SJCRH30 (cell line): ENCODE results near the gene CARD14. TPM values are rescaled to one million over a fixed set of nuclear protein-coding genes. Genes with fewer than 3 reads are reported as not detected.
A peak's percentile ranks its signal among the peaks of the same experiment; 100 is the strongest.
"Not testable (repeated sequence)": the region's sequence is repeated elsewhere in the genome, so short reads cannot be mapped to it uniquely, and the experiment has no call there.

Source experiments
- DNase-seq, 2 experiments: peaks; one replicate each; pipeline ENCODE4 v3.0.0-alpha.2; 2015 to 2020
- H3K27ac ChIP-seq: fragments of 250-450 bp; sonication (Bioruptor Pico); 2 replicates; pipeline ENCODE4 v1.5.1; 2020; ENCODE audit warnings: mild to moderate bottlenecking, moderate library complexity
- H3K27me3 ChIP-seq: fragments of 250-450 bp; sonication (Bioruptor Pico); 2 replicates; pipeline ENCODE4 v1.5.1; 2020; ENCODE audit warnings: mild to moderate bottlenecking, moderate library complexity
- H3K36me3 ChIP-seq: fragments of 250-450 bp; sonication (Bioruptor Pico); 2 replicates; pipeline ENCODE4 v1.5.1; 2020; ENCODE audit warnings: mild to moderate bottlenecking, moderate library complexity
- H3K4me1 ChIP-seq: fragments of 250-450 bp; sonication (Bioruptor Pico); 2 replicates; pipeline ENCODE4 v1.5.1; 2020; ENCODE audit warnings: mild to moderate bottlenecking, moderate library complexity
- H3K4me3 ChIP-seq: fragments of 250-450 bp; sonication (Bioruptor Pico); 2 replicates; pipeline ENCODE4 v1.5.1; 2020; ENCODE audit warnings: mild to moderate bottlenecking, moderate library complexity
- H3K9me3 ChIP-seq: fragments of 250-450 bp; sonication (Bioruptor Pico); replicated peaks from 2 replicates; pipeline ENCODE4 v1.5.1; 2020; ENCODE audit warnings: mild to moderate bottlenecking, moderate library complexity
- total RNA-seq: library from RNA; depleted of rRNA; stranded (reverse); fragments of >200 nt; shearing (Covaris generic); gene quantifications from 2 replicates; pipeline ENCODE4 v1.2.3, GENCODE V29; 2014; rRNA removed

CARD14 gene
- total RNA-seq, 1 experiment from 2014 or later = 0.32 TPM

DNA sequence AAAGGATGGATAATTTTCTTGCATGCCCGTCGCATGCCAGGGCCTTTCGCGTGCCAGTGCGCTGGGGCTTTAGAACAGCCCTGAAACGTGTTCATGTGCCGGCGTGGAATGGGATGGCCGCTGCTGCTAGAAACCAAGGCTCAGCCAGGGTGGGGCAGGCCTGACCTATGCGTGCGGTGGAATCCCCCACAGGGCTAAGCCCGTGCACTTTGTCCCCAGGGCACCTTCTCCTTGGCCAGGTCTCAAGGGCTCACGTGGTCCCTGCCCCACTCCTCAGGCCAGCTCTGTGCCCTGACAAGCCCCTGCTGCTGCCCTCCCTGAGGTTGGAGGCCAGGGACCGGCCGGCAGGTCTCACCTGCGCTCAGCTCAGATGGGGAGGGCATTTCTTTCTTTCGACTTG is 77.7 kb downstream of the CARD14 start:
- Histone ChIP-seq H3K36me3 (no peaks in the 10 kb centered on the region), H3K4me3 (no peak overlapping the region), H3K4me1 (no peaks in the 10 kb centered on the region), H3K27me3 (no peaks in the 10 kb centered on the region), H3K9me3 (no peaks in the 10 kb centered on the region), H3K27ac (no peak overlapping the region)
- DNase-seq = no peak

DNA sequence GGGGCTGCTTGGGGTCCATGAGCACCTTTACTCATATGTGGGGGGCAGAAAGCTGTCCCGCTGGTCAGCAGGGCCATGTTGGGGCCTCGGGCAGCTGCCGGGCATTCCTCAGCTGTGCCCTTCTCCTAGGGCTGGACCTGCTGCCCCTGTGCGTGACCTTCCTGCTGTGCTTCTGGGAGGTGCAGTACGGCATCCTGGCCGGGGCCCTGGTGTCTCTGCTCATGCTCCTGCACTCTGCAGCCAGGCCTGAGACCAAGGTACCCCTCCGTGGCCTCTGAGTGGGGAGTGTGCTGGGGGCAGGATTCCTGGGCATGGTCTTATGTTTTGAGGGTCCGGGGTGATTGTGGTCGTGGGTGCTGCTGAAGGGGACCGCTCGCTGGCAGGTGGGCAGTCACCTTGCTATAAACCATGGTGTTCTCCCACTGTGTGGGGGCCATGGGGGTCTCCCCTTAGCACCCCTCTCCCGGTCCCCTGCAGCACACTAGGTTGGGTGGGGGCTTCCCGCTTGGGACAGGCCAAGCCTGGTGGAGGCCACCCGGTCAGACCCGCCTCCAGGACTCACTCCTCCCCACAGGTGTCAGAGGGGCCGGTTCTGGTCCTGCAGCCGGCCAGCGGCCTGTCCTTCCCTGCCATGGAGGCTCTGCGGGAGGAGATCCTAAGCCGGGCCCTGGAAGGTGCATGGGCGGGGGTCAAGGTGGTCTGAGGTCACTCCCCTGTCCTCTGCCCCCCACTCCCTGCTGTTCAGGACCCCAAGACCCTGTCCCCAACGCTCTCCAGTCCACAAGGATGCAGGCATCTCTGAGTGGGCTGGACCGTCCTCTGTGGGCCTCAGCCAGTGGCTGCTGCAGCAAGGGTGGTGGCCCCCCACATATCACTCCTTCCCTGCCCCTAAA is 78.4 kb downstream of the CARD14 start:
- no peaks in the 10 kb centered on the region for H3K9me3 ChIP-seq
- no peak for DNase-seq
- H3K27ac ChIP-seq = no peak overlapping the region
- H3K36me3 ChIP-seq = no peaks in the 10 kb centered on the region
- no peaks in the 10 kb centered on the region for H3K27me3 ChIP-seq
- H3K4me3 ChIP-seq = no peak overlapping the region
- H3K4me1 ChIP-seq = no peaks in the 10 kb centered on the region

DNA sequence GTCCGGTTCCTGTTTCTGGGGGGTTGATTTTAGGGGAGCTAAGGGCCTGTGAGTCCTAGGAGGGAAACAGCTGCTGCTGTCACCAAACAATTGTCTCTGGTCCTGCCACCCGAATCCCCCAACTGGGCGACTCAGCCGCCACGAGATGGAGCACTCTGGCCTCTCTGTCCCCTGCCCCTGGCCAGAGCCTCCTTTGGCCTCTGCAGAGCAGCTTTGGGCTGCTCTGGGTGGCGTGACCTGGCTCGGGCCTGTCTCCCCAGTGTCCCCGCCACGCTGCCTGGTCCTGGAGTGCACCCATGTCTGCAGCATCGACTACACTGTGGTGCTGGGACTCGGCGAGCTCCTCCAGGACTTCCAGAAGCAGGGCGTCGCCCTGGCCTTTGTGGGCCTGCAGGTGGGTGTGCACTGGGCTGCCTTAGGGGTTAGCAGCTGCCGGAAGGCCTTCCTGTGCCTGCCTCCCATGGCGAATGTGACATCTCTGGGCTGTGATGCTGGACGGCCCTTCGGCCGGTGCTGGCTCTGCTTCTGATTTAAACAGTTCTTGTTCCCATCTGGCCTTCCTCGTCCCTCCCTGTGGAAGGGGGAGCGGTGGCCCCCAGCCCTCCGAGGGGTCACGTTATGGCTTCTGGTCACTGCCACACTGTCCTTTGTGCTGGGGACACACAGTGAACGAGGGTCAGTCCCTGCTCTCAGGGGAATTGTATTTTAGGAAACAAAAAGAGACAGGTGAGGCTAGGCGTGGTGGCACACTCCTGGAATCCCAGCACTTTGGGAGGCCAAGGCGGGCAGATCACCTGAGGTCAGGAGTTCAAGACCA is 79.3 kb downstream of the CARD14 start:
- DNase-seq = no peak
- Histone ChIP-seq H3K4me3 (no peak overlapping the region), H3K36me3 (no peaks in the 10 kb centered on the region), H3K27me3 (no peaks in the 10 kb centered on the region), H3K4me1 (no peaks in the 10 kb centered on the region), H3K27ac (no peak overlapping the region), H3K9me3 (no peaks in the 10 kb centered on the region)

DNA sequence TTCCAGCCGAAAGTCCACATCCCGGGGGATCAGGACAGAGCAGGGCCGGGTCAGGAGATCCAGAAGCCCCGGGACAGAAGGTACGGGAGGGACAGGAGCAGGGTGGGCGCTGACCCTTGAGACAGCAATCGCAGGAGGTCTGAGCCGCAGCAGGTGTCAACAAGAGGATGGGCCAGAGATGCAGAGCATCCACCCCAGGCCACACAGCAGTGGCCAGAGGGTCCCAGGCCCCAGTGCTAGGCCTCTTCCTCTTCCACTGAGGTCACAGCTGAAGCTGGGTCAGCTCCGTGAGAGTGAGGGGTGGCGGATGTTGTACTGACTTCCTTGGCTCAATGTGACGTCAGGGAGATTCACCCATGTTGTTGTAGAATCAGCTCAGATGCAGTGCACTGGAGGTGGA is 82.1 kb downstream of the CARD14 start:
- H3K36me3 ChIP-seq = no peaks in the 10 kb centered on the region
- H3K9me3 ChIP-seq = no peaks in the 10 kb centered on the region
- H3K27me3 ChIP-seq = no peaks in the 10 kb centered on the region
- peaks cover 12% of the 10 kb centered on the region for H3K4me1 ChIP-seq
- no peak overlapping the region for H3K27ac ChIP-seq
- H3K4me3 ChIP-seq = no peak overlapping the region
- DNase-seq = no peak

DNA sequence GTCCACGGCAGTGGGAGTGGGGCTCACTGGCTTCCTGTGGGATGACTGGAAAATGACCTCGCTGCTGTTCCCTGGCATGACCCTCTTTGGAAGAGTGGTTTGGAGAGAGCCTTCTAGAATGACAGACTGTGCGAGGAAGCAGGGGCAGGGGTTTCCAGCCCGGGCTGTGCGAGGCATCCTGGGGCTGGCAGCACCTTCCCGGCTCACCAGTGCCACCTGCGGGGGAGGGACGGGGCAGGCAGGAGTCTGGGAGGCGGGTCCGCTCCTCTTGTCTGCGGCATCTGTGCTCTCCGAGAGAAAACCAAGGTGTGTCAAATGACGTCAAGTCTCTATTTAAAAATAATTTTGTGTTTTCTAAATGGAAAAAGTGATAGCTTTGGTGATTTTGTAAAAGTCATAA is 83.0 kb downstream of the CARD14 start:
- Histone ChIP-seq H3K9me3 (no peaks in the 10 kb centered on the region), H3K27ac (no peak overlapping the region), H3K4me1 (peaks cover 12% of the 10 kb centered on the region), H3K27me3 (no peaks in the 10 kb centered on the region), H3K36me3 (no peaks in the 10 kb centered on the region), H3K4me3 (no peak overlapping the region)
- DNase-seq = peak in 1 of 2 experiments; percentile 44

DNA sequence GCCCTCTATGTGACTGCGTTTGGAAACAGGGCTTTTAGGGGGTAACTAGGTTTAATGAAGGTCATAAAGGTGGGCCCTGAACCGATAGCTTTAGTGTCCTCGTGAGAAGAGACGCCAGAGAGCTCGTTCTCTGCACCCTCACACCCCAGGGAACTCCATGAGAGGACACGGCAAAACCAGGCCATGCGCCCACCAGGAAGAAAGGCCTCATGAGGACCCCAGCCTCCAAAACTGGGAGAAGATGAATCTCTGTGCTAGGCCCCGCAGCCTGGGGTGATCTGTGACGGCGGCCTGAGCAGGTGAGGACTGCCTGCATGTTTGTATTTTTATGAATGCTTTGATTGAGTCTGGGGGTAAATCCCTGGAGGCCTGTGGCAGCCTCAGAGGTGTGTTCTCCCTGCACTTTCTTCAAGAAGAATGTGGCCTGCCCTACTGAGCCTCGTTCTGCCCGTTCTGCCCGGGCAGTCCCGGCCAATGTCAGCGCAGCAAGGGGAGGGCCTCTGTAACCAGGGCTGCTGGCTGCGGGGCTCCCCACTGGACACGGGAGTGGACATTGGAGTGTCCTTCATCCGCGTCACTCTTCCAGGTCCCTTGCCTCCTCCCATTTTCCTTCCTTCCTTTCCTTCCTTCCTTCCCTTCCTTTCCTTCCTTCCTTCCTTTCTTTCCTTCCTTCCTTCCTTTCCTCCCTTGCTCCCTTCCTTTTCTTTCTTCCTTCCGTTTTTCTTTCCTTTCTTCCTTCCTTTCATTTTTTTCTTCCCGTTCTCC is 84.0 kb downstream of the CARD14 start:
- DNase-seq = no peak
- Histone ChIP-seq H3K36me3 (no peaks in the 10 kb centered on the region), H3K27me3 (no peaks in the 10 kb centered on the region), H3K27ac (peak overlapping the region; percentile 24; the same call in 1 of the 2 replicates), H3K4me3 (no peak overlapping the region), H3K9me3 (no peaks in the 10 kb centered on the region), H3K4me1 (peaks cover 12% of the 10 kb centered on the region)

DNA sequence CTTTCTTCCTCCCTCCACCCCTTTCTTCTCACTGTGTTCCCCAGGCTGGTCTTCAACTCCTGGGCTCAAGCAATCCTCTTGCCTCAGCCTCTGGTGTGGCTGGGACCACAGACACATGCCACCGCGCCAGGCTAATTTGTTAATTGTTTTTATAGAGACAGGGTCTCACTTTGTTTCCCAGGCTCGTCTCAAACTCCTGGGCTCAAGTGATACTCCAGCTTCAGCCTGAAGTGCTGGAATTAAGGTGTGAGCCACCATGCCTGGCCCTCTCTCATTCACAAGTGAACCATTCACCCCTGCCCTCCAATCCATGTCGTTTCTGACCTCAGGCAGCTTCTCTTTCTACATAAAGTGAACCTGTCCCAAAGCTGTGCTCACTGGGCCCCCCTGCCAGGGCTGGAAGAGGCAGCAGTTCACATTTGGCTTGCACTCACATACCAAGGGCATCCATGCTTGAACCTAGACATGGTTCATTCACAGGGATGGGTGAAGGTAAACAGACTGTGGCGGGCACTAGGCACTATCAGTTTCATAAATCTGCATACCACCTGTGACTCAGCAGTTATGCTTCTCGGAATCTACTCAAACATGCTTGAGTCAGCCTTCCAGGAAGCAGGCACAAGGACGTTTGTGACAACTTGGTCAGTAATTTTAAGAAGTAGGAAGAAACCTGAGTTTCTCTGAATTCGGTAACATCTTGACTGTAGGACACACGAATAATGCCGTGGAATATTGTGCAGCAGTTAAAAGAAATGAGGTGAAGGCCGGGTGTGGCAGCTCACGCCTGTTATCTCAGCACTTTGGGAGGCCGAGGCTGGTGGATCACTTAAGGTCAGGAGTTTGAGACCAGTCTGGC is 84.8 kb downstream of the CARD14 start:
- DNase-seq = peak; percentile 60 to 66
- H3K36me3 ChIP-seq = no peaks in the 10 kb centered on the region
- no peaks in the 10 kb centered on the region for H3K9me3 ChIP-seq
- H3K4me1 ChIP-seq = peaks cover 12% of the 10 kb centered on the region
- peak overlapping the region; percentile 24; the same call in 1 of the 2 replicates for H3K27ac ChIP-seq
- no peak overlapping the region for H3K4me3 ChIP-seq
- no peaks in the 10 kb centered on the region for H3K27me3 ChIP-seq

DNA sequence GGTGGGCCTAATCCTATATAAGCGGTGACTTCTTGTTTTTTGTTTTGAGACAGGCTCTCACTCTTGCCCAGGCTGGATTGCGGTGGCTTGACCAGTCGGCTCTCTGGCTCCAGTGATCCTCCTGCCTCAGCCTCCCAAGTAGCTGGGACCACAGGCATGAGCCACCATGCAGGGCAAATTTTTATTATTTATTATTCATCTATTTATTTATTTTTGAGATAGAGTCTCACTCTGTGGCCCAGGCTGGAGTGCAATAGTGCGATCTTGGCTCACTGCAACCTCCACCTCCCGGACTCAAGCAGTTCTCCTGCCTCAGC is 86.2 kb downstream of the CARD14 start:
- Histone ChIP-seq H3K27me3 (no peaks in the 10 kb centered on the region), H3K27ac (no peak overlapping the region), H3K9me3 (no peaks in the 10 kb centered on the region), H3K4me1 (peaks cover 12% of the 10 kb centered on the region), H3K36me3 (no peaks in the 10 kb centered on the region), H3K4me3 (no peak overlapping the region)
- no peak for DNase-seq

DNA sequence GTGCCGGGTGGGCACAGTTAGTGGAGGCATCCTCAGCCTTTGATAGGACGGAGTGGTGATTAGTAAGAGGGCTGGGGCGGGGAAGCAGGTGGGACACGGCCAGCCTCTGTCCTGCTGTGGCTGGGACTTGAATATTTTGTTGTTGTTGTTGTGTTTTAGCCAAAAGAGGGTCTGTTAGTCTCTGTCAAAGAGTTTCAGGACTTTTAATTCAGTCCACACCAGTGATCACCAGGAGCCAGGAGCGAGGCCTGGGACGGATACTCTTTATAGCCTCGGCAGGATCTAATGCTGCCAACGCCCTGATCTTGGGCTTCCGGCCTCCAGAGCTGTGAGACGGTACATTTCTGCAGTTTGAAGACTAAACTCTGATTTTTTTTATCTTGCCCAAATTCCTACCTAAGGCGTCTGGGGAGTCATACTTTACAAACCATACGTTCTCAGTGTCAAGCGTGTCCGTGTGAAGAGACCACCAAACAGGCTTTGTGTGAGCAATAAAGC is 87.9 kb downstream of the CARD14 start:
- DNase-seq = no peak
- no peaks in the 10 kb centered on the region for H3K9me3 ChIP-seq

DNA sequence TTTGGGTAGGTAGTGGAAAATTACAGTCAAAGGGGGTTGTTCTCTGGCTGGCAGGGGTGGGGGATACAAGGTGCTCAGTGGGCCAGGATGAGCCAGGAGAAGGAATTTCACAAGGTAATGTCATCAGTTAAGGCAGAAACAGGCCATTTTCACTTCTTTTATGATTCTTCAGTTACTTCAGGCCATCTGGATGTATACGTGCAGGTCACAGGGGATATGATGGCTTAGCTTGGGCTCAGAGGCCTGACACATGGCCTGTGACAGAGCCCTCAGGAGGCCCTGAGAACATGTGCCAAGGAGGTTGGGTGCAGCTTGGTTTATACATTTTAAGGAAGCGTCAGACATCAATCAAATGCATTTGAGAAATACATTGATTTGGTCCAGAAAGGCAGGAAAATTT is 88.5 kb downstream of the CARD14 start:
- H3K4me1 ChIP-seq = peaks cover 20% of the 10 kb centered on the region
- not testable (repeated sequence) for H3K4me3 ChIP-seq

More for the DNA sequence above, 87.9 kb downstream of the CARD14 start:
- H3K27ac ChIP-seq = no peak overlapping the region
- H3K4me1 ChIP-seq = peaks cover 17% of the 10 kb centered on the region
- no peaks in the 10 kb centered on the region for H3K36me3 ChIP-seq
- no peaks in the 10 kb centered on the region for H3K27me3 ChIP-seq
- no peak overlapping the region for H3K4me3 ChIP-seq

More for the DNA sequence above, 88.5 kb downstream of the CARD14 start:
- DNase-seq, H3K27ac ChIP-seq, H3K9me3 ChIP-seq, H3K27me3 ChIP-seq, H3K36me3 ChIP-seq: not testable (repeated sequence)

Other genes with a start within 250 kb of the CARD14 start
- 60.6 and 61.6 TPM in 2 replicates for gene TBC1D16, start 134.2 kb upstream of the CARD14 start, total RNA-seq
- gene CCDC40, start 133.4 kb upstream of the CARD14 start, total RNA-seq = 8.8 and 11.3 TPM in 2 replicates
- gene GAA, start 68.4 kb upstream of the CARD14 start, total RNA-seq = 17.5 and 23.1 TPM in 2 replicates
- 362 and 371 TPM in 2 replicates for gene EIF4A3, start 22.9 kb upstream of the CARD14 start, total RNA-seq
- 18.3 and 19.3 TPM in 2 replicates for gene SGSH, start 50.3 kb downstream of the CARD14 start, total RNA-seq
- 8.6 and 14.7 TPM in 2 replicates for gene SLC26A11, start 50.4 kb downstream of the CARD14 start, total RNA-seq
- 12.2 and 13.0 TPM in 2 replicates for gene RNF213, start 90.8 kb downstream of the CARD14 start, total RNA-seq
- 6.6 and 10.4 TPM in 2 replicates for gene ENDOV, start 245.1 kb downstream of the CARD14 start, total RNA-seq